ENCODE data around the gene SCGB1A1. TPM values are rescaled to one million over a fixed set of nuclear protein-coding genes. Genes with fewer than 3 reads are reported as not detected.

Gene SCGB1A1
- total RNA-seq (not detected in 2 replicates), polyA plus RNA-seq (not detected in 2 replicates), polyA minus RNA-seq (ENCODE audit: low replicate concordance) (not detected in 2 replicates)
- not detected in 2 replicates for polyA plus RNA-seq (2012)

GRCh38 chr11:62418733-62419132, at the start of gene SCGB1A1:
Gene SCGB1A1 (plus strand): TSS chr11:62419033. CDS start chr11:62419096, 63 bp downstream.
- no peak for DNase-seq (ENCODE audit: low read depth in 2 of 2)
- no peak for TF ChIP-seq EZH2 (IDR thresholded peaks at IDR 0.05; ENCODE audit: low read length, missing control alignments)
- TF ChIP-seq, protein P1, sequence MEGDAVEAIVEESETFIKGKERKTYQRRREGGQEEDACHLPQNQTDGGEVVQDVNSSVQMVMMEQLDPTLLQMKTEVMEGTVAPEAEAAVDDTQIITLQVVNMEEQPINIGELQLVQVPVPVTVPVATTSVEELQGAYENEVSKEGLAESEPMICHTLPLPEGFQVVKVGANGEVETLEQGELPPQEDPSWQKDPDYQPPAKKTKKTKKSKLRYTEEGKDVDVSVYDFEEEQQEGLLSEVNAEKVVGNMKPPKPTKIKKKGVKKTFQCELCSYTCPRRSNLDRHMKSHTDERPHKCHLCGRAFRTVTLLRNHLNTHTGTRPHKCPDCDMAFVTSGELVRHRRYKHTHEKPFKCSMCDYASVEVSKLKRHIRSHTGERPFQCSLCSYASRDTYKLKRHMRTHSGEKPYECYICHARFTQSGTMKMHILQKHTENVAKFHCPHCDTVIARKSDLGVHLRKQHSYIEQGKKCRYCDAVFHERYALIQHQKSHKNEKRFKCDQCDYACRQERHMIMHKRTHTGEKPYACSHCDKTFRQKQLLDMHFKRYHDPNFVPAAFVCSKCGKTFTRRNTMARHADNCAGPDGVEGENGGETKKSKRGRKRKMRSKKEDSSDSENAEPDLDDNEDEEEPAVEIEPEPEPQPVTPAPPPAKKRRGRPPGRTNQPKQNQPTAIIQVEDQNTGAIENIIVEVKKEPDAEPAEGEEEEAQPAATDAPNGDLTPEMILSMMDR (conservative IDR thresholded peaks at IDR 0.05 in 1 of 2, IDR thresholded peaks at IDR 0.05 in 1 of 2; ENCODE audit: low read depth in 1 of 2, low read length in 2 of 2): no peak
- no peak within 1 kb of the TSS for H2AFZ ChIP-seq (ENCODE audit: low read length)
- no peaks in the 10 kb centered on the region for H3K4me1 ChIP-seq (ENCODE audit: control insufficient read depth, extremely low read depth, insufficient read depth, low read length)
- no peak within 1 kb of the TSS for H3K27ac ChIP-seq (ENCODE audit: insufficient read depth, low read length)
- H3K4me2 ChIP-seq (ENCODE audit: extremely low read depth, insufficient read depth, low read length): peak within 1 kb of the TSS; percentile 46
- H3K9me3 ChIP-seq (ENCODE audit: control insufficient read depth, insufficient read depth, low read depth, low read length): no peaks in the 10 kb centered on the region
- H3K79me2 ChIP-seq (ENCODE audit: control insufficient read depth, insufficient read depth, low read length): no peaks in the 10 kb centered on the region
- no peak within 1 kb of the TSS for H3K4me3 ChIP-seq (replicated peaks in 1 of 4; ENCODE audit: control extremely low read depth in 1 of 4, insufficient read depth in 1 of 4, low read depth in 3 of 4, low read length in 4 of 4)
- no peaks in the 10 kb centered on the region for H3K36me3 ChIP-seq (ENCODE audit: control insufficient read depth, insufficient read depth, low read length)
- H3K27me3 ChIP-seq (ENCODE audit: control insufficient read depth, insufficient read depth, low read length): no peaks in the 10 kb centered on the region
- H3K9ac ChIP-seq (ENCODE audit: insufficient read depth, low read length): no peak within 1 kb of the TSS
- H4K20me1 ChIP-seq (ENCODE audit: control insufficient read depth, extremely low read depth, insufficient read depth, low read length): no peaks in the 10 kb centered on the region

- H3K9me3 ChIP-seq (ENCODE audit: control insufficient read depth, insufficient read depth, low read depth, low read length): no peaks in the 10 kb centered on the region
- TF ChIP-seq, protein P1 (conservative IDR thresholded peaks at IDR 0.05 in 1 of 2, IDR thresholded peaks at IDR 0.05 in 1 of 2; ENCODE audit: low read depth in 1 of 2, low read length in 2 of 2): no peak
- no peak for TF ChIP-seq EZH2 (IDR thresholded peaks at IDR 0.05; ENCODE audit: low read length, missing control alignments)
- H2AFZ ChIP-seq (ENCODE audit: low read length): no peak overlapping the region
- H3K4me1 ChIP-seq (ENCODE audit: control insufficient read depth, extremely low read depth, insufficient read depth, low read length): no peaks in the 10 kb centered on the region
- no peak overlapping the region for H3K4me2 ChIP-seq (ENCODE audit: extremely low read depth, insufficient read depth, low read length)
- no peak for DNase-seq (ENCODE audit: low read depth in 2 of 2)
- no peaks in the 10 kb centered on the region for H3K79me2 ChIP-seq (ENCODE audit: control insufficient read depth, insufficient read depth, low read length)
- no peaks in the 10 kb centered on the region for H3K36me3 ChIP-seq (ENCODE audit: control insufficient read depth, insufficient read depth, low read length)
- no peak overlapping the region for H3K4me3 ChIP-seq (replicated peaks in 1 of 4; ENCODE audit: control extremely low read depth in 1 of 4, insufficient read depth in 1 of 4, low read depth in 3 of 4, low read length in 4 of 4)
- no peaks in the 10 kb centered on the region for H4K20me1 ChIP-seq (ENCODE audit: control insufficient read depth, extremely low read depth, insufficient read depth, low read length)
- H3K9ac ChIP-seq (ENCODE audit: insufficient read depth, low read length): no peak overlapping the region
- H3K27me3 ChIP-seq (ENCODE audit: control insufficient read depth, insufficient read depth, low read length): no peaks in the 10 kb centered on the region
- no peak overlapping the region for H3K27ac ChIP-seq (ENCODE audit: insufficient read depth, low read length)
Measured at GRCh38 chr11:62370743-62371440, 47.9 kb upstream of the SCGB1A1 start.

GRCh38 chr11:62372871-62373270, 46.0 kb upstream of the SCGB1A1 start:
- Histone ChIP-seq H3K4me2 (ENCODE audit: extremely low read depth, insufficient read depth, low read length) (no peak overlapping the region), H3K4me1 (ENCODE audit: control insufficient read depth, extremely low read depth, insufficient read depth, low read length) (no peaks in the 10 kb centered on the region), H3K4me3 (replicated peaks in 1 of 4; ENCODE audit: control extremely low read depth in 1 of 4, insufficient read depth in 1 of 4, low read depth in 3 of 4, low read length in 4 of 4) (no peak overlapping the region), H2AFZ (ENCODE audit: low read length) (no peak overlapping the region), H3K9ac (ENCODE audit: insufficient read depth, low read length) (no peak overlapping the region), H3K36me3 (ENCODE audit: control insufficient read depth, insufficient read depth, low read length) (no peaks in the 10 kb centered on the region), H3K27me3 (ENCODE audit: control insufficient read depth, insufficient read depth, low read length) (no peaks in the 10 kb centered on the region), H4K20me1 (ENCODE audit: control insufficient read depth, extremely low read depth, insufficient read depth, low read length) (no peaks in the 10 kb centered on the region), H3K79me2 (ENCODE audit: control insufficient read depth, insufficient read depth, low read length) (no peaks in the 10 kb centered on the region), H3K27ac (ENCODE audit: insufficient read depth, low read length) (no peak overlapping the region), H3K9me3 (ENCODE audit: control insufficient read depth, insufficient read depth, low read depth, low read length) (no peaks in the 10 kb centered on the region)
- no peak for DNase-seq (ENCODE audit: low read depth in 2 of 2)
- TF ChIP-seq, protein P1 (conservative IDR thresholded peaks at IDR 0.05 in 1 of 2, IDR thresholded peaks at IDR 0.05 in 1 of 2; ENCODE audit: low read depth in 1 of 2, low read length in 2 of 2): no peak
- no peak for TF ChIP-seq EZH2 (IDR thresholded peaks at IDR 0.05; ENCODE audit: low read length, missing control alignments)
